Lung (tissue), 12 donors: ENCODE data around the gene GIGYF2. TPM values are rescaled to one million over a fixed set of nuclear protein-coding genes. Genes with fewer than 3 reads are reported as not detected.

ENCODE experiments used
- ATAC-seq: fragments of 200-7000 bp; cut with Tn5 transposase; one replicate; pipeline ENCODE4 v1.9.1; 2020; ENCODE audit warnings: moderate number of reproducible peaks; ENCODE audit not compliant: insufficient read depth, low FRiP score
- DNase-seq, 3 donors: peaks; one replicate each; pipeline ENCODE4 v3.0.0-alpha.2; 2013 to 2017
- H3K27ac ChIP-seq, 2 donors: one replicate each; pipeline ENCODE4 v1.5.1; 2013; ENCODE audit warnings: mild to moderate bottlenecking in 2 of 2, moderate library complexity in 2 of 2, control low read depth in 1 of 2, inconsistent platforms in 1 of 2, low read depth in 1 of 2, low read length in 1 of 2
- H3K27me3 ChIP-seq, 3 donors: one replicate each; pipeline ENCODE4 v1.5.1; 2013; ENCODE audit warnings: low read length in 2 of 3; ENCODE audit not compliant: control insufficient read depth in 3 of 3, insufficient read depth in 3 of 3
- H3K36me3 ChIP-seq, 4 donors: one replicate each; pipeline ENCODE4 v1.5.1; 2013; ENCODE audit warnings: low read length in 4 of 4, mild to moderate bottlenecking in 1 of 4, moderate library complexity in 1 of 4; ENCODE audit not compliant: control insufficient read depth in 4 of 4, insufficient read depth in 4 of 4
- H3K4me1 ChIP-seq, 5 donors: one replicate each; pipeline ENCODE4 v1.5.1; 2013; ENCODE audit warnings: low read length in 5 of 5, mild to moderate bottlenecking in 2 of 5, moderate library complexity in 1 of 5; ENCODE audit not compliant: control insufficient read depth in 5 of 5, insufficient read depth in 5 of 5
- H3K4me3 ChIP-seq: one replicate; pipeline ENCODE4 v1.5.1; 2013; ENCODE audit warnings: mild to moderate bottlenecking, control low read depth, moderate library complexity
- H3K9ac ChIP-seq, 2 donors: one replicate each; pipeline ENCODE4 v1.5.1; 2013; ENCODE audit warnings: low read length in 2 of 2, control low read depth in 1 of 2; ENCODE audit not compliant: insufficient read depth in 1 of 2
- H3K9me3 ChIP-seq, 4 donors: one replicate each; pipeline ENCODE4 v1.5.1; 2013; ENCODE audit warnings: low read length in 3 of 4, mild to moderate bottlenecking in 1 of 4, moderate library complexity in 1 of 4; ENCODE audit not compliant: control insufficient read depth in 4 of 4, insufficient read depth in 3 of 4
- CTCF ChIP-seq: IDR thresholded peaks from 2 replicates; pipeline ENCODE4 v1.5.1; 2012; ENCODE audit warnings: mild to moderate bottlenecking; ENCODE audit errors: control extremely low read depth, extremely low read depth
- WGBS, 2 donors: extraction: QIAGEN DNeasy Blood & Tissue Kit; methylation state at CpG; one replicate each; pipeline ENCODE4 v1.1.7; 2013; 5-methylcytosine and 5-hydroxymethylcytosine counted together
- polyA plus RNA-seq, 2 donors: library from polyadenylated mRNA; stranded (reverse); fragments of 200-250 nt; gene quantifications; one replicate each; pipeline ENCODE4 v1.2.1, GENCODE V29; 2013
- total RNA-seq, 2 donors: library from RNA; depleted of rRNA in 1 of 2; stranded (reverse); fragments of >200 nt in 1 of 2; gene quantifications; one replicate each; pipeline ENCODE4 v1.2.1, GENCODE V29; 2014 to 2021
- donor health status: control.
- donor health status: control.
- donor health status: Bipolar disorder and iron deficiency.
- donor health status: healthy.
- donor health status: DM: yes; HTN: yes; CAD: no.

Gene GIGYF2
- total and polyA plus RNA-seq, 4 donors = 15.9 to 145 (median 37.3) TPM

GRCh38 chr2:232886632-232887031, 189.5 kb downstream of the GIGYF2 start:
- no peaks in the 10 kb centered on the region for H3K36me3 ChIP-seq
- H3K9ac ChIP-seq = no peak overlapping the region
- TF ChIP-seq CTCF = no peak
- ATAC-seq (no peak), DNase-seq (no peak)
- peaks cover 0 to 6% (median 0%) of the 10 kb centered on the region in 3 donors for H3K27me3 ChIP-seq
- H3K9me3 ChIP-seq = no peaks in the 10 kb centered on the region
- H3K27ac ChIP-seq = no peak overlapping the region
- H3K4me3 ChIP-seq = no peak overlapping the region
- 82% methylated on average over 7 of the region's 7 CpGs for WGBS, 2 donors
- peaks cover 0 to 3% (median 0%) of the 10 kb centered on the region in 5 donors for H3K4me1 ChIP-seq

- no peak for TF ChIP-seq CTCF
- Histone ChIP-seq H3K9ac (no peak overlapping the region), H3K4me1 (peaks cover 0 to 3% (median 0%) of the 10 kb centered on the region in 5 donors), H3K27ac (no peak overlapping the region), H3K9me3 (no peaks in the 10 kb centered on the region), H3K36me3 (no peaks in the 10 kb centered on the region), H3K4me3 (no peak overlapping the region), H3K27me3 (peaks cover 0 to 6% (median 0%) of the 10 kb centered on the region in 3 donors)
- 76 to 83% methylated on average over 15 of the region's 15 CpGs for WGBS, 2 donors
- DNase-seq (no peak), ATAC-seq (no peak)
Observed at GRCh38 chr2:232887171-232887850, 190.2 kb downstream of the GIGYF2 start.

- Histone ChIP-seq H3K4me3 (no peak overlapping the region), H3K36me3 (no peaks in the 10 kb centered on the region), H3K9me3 (no peaks in the 10 kb centered on the region), H3K4me1 (peaks cover 0 to 3% (median 0%) of the 10 kb centered on the region in 5 donors), H3K27me3 (peaks cover 0 to 6% (median 0%) of the 10 kb centered on the region in 3 donors), H3K9ac (no peak overlapping the region), H3K27ac (no peak overlapping the region)
- WGBS, 2 donors = 85 to 88% methylated on average over 21 of the region's 21 CpGs
- ATAC-seq = no peak
- DNase-seq = no peak
- no peak for TF ChIP-seq CTCF
Observed at GRCh38 chr2:232888099-232888836, 191.1 kb downstream of the GIGYF2 start.
